HuH-7.5 (cell line): Measurements from ENCODE around the gene WDR5.
A peak's percentile ranks its signal among the peaks of the same experiment; 100 is the strongest.

Experiments used
- DNase-seq: peaks from one replicate; pipeline ENCODE4 v3.0.0; 2011; ENCODE audit warnings: low spot score

Gene WDR5

DNA sequence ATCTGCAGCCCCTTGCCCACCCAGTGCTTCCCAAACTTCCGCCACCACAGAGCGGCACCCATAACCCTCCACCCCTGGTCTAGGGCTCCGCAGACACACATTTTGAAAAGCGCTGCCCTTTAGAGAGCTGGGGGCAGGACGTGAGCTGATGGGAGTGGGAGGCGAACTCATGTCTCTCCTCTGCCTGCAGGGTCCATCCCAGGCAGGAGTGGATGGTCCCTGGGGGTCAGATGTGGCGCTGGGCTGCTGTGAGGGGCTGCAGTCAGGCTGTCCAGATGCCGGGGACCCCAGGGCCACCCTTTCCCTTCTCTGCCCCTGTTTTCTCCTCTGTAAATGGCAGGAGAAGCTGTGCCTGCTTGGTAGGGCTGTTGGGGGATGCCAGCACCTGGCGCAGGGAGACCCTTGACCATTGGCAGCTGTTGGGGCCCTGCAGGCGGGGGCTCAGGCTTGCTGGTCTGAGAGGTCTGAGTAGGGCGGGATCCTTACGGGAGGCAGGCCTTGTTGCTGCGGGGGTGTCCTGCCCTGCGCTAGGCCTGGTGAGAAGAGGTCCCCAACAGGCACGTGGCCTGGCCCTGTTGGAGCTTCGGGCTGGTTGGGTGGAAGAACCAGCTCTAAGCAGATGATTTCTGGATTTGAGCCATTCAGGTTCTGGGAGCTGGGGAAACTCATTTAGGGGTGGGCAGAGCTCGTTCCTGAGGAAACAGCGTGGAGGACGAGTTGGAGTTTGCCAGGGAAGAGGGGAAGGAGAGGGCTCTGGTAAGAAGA is 38.8 kb downstream of the WDR5 start:
- no peak for DNase-seq

DNA sequence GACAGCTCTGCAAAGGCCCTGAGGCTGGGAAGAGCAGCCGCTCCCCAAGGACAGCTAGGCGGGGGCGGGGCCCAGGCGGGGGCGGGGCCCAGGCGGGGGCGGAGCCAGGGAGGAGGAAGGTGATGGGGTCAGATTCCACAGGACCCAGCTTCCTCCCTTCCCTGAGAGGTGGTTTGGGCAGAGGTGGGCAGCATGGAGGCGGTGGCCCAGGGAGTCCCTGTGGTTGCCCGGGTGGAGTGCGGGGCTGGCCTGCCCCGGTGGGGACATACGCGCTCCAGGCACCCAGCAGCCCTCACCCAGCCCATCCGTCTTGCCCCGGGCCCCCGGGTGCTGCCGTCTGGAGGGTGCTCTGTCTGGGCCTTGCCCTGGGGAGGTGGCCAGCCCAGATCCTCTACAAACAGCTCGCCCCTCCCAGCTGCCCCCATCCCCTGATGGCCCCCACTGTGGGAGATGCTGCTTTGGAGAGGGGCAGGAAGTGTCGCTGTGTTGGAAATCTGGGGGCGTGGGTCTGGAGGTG is 39.5 kb downstream of the WDR5 start:
- peak; percentile 89 for DNase-seq

DNA sequence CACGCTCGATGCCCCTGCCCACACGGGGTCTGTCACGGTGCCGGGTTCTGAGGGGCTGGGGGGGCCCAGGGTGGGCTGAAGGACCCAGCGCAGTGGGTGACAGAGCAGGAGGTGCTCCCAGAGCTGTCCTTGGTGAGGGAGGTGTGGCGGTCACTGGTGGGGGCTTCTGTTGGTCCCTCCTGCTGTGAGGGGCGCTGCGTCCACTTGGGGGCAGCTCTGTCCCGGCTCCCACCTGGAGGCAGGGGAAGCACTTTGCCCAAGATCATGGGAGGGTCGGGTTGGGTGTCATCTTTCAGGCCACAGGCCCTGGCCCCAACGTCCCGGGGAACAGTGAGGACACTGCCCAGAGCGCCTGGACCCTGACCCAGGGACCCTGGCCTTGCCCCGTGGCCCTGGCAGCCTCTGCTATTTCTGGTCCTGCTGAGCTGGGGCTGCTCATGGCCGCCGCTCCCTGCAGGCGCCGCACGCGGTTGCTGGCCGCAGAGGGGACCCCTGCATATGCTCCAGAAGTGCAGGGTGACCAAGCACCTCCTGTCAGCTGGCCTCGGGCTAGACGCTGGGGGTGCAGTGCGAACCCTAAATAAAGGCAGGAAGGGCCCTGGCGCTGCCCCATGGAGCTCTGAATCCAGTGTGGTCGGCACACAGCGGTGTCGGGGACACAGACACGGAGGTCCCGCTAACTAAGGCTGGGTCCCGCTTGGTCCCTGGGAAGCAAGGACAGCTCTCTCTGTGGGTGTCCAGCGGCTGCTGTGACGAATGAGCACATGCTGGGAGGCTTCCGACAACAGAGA is 40.1 kb downstream of the WDR5 start:
- DNase-seq: peak; percentile 85

DNA sequence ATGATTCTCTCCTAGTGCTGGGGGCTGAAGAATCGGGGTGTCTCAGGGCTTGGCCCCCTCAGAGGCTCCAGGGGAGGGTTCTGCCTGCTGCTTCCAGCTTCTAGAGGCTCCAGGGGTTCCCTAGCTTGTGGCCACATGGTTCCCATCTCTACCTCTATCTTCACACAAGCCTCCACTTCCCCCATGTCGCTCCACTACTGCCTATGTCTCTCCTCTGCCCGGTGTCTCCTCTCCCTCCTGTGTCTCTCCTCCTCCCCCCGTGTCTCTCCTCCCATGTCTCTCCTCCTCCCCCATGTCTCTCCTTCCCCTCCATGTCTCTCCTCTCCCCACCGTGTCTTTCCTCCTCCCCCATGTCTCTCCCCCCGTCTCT is 40.7 kb downstream of the WDR5 start:
- no peak for DNase-seq

DNA sequence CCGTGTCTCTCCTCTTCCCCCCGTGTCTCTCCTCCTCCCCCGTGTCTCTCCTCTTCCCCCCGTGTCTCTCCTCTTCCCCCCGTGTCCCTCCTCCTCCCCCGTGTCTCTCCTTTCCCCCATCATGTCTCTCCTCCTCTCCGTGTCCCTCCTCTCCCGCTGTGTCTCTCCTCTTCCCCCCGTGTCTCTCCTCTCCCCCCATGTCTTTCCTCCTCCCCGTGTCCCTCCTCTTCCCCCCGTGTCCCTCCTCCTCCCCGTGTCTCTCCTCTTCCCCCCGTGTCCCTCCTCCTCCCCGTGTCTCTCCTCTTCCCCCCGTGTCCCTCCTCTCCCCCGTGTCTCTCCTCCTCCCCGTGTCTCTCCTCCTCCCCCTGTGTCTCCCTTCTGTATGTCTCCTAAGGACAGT is 41.3 kb downstream of the WDR5 start:
- no peak for DNase-seq

DNA sequence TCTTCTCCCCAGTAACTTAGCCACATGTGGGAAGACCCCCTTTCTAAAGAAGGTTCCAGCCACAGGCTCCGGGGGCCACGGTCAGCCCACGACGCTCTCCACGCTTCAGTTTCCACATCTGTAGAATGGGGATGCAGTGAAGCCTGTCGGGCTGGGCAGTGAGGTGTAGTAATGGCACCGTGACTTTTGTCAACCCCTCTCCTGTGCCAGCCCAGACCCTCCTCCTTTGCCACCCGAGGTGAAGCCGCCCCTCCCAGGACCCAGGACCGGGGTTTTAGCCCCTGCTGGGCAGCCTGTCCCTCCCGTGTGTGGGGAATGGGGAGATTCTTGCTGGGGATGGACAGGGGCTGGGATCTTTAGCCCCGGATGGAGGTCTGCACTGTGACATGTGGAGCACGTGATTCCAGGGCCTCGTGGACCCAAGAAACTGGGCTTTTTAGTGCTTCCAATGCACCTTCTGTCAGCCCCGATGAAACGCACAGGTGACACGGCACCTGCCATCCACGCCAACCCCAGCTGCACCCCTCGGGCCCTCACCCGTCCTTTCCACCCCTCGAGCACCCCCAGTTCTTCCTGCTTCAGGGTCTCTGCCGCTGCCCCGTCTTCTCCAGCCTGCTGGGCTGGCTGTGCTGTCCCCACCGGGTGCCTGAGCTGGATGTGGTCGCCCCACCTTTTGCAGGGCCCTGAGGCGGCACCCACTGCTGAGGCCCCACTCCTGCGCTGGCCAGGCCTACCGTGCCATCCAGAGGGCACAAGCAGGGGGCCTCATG is 41.9 kb downstream of the WDR5 start:
- no peak for DNase-seq

DNA sequence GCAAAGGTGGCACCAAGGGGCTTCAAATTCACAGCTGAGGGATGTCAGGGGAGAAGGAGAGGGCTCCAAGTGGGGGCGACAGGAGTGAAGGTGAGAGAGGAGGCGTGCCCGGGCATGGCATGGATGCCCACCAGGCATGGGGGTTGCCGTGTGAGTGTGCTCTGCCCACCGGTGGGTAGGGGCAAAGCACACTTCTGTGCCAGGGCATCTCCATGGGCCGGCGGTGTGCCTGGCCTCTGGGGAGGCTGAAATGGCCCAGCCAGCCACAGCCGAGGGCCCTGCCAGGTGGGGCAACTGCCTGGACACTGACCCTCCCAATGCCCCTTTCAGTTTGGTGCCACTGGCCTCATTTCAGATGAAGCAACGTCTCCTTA is 42.5 kb downstream of the WDR5 start:
- no peak for DNase-seq

DNA sequence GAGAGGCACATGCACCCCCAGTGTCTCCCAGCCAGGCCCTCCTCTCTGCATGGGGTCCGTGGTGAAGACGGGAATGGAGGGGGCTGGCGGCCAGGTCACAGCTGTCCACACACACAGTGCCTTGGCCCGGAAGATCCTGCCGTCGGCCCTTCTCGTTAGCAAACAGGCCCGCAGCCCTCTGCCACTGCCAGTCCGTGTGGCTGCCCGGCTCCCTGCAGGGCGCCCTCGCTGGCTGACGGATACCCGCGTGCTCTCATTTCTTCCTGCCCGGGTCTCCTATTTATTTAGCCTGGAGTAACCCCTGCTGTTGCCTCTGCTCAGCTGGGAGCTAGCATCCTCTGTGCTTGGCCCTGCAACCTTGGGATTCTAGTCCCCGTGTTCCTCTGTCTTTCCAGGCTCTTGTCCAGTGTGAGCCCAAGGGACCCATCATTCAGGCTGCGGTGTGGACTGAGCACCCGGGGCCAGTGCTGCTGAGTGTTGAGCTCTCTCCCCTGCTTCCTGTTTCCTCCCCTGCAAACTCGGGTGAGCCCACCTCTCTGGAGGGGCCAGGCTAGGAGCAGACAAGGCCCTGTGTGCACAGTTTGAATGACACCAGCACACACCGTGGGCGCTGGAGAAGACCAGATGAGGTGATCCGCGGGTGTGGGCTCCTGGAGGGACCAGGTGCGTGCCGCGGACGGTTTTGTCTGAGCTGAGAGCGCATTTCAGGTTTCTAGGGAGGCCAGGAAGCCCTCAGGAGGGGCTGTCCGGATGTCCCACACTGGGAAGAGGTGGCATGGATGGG is 43.1 kb downstream of the WDR5 start:
- peak; percentile 53 for DNase-seq

DNA sequence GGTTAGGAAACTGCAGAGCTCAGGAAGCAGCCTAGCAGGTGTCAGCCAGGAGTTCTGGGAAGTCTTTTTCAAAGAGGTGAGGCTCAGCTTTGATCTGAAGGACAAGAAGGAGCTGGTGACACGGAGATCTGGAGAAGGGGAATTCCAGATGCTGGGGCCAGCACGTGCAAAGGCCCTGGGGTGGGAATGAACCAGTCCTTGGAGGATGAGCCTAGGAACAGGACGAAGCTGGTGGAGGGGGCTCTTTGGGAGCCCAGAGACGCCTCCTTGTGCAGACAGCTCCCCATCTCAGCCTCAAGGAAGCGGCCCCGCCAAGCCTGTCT is 43.7 kb downstream of the WDR5 start:
- no peak for DNase-seq

DNA sequence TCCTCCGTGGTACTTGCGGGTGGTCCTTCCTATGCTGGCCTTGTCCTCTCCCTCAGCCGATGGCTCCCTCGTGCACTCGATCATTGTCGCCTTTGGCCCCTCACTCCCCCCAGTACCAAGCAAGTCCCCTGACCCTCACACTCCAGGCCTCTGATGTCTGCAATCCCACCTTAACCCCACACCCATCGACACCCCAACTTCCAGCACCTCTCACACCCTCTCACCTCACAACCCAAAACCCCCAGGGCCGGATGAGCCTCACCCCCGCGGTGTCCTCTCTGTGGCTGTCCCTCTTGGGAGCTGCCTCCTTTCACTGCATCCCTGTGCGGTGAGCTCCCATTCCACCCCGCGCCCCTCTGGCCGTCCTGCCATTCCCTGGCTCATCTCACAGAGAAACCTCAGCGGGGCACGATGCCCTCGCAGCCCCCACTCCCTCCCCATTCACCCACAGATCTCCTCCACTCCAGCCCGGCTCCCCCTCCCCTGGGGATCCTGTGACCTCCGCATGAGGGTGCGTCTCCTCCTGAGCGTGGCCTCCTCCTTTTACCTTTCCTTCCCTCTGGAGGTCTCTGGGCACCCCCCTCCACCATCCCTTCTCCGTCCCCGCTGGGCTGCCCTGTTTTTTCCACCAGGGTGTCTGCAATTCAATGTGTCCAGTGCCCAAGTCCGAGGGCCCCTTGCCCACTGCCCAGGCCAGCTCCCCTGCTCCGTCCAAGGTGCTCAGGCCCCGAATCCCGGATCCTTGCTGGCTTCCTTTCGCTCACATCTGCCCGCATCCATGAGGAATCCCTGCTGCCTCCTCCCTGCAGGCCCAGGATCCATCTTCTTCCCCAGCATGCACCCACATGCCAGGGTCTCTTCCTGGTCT is 44.3 kb downstream of the WDR5 start:
- DNase-seq: no peak

DNA sequence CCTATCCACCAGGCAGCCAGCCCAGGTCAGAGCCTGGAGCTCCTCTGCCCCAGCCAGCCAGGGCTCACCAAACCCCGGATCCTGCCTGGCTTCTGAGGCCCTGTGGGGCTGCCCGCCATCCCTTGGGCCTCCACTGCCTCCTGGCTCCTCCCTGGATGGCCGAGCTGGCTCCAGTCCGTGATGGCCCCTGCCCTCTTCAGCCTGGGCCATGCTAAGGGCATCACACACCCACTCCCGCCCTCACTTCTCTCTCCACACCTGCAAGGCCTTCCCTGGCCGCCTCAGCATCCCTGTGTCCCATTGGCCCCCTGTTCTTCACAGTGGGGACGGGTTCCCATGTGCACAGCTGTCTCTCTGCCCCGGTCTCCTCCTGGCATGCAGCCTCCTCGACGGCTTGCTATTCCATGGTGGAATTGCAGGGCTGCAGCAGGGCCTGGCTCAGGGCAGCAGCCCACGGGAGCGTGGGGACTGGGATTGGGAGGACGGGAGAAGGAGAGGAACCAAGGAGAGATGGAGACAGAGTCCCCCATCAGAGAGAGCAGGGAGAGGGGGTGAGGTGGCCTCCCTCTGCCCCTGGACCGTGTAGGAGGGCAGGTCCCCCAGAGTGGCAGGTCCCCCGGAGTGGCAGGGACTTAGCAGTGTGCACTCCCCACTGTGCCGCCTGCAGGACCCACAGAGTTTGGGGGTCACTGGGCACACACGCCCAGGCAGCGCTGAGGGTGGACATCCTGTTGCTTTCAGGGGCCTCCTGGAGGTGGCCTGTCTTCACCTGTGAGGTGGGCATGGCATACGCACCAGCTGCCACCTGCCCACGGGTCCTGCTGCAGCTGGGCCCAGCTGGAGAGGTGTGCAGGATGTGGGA is 45.1 kb downstream of the WDR5 start:
- no peak for DNase-seq

DNA sequence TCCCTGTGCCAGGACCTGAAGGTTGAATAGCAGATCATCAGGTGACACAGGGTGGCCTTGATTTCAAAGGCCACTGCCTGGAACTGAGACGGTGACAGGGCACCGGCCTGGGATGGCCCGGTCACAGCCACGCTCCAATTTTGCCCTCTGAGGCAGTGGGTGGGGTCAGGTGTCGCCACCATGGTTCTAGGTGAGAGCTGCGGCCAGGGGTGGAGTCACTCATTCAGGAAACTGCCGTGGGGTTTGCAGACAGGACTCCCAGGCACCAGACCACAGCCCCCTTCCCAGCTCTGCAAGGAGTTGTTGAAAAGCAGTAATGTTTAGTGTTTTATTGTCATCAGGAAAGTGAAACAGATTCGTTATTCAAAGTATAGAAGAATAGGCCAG is 45.8 kb downstream of the WDR5 start:
- DNase-seq: no peak

DNA sequence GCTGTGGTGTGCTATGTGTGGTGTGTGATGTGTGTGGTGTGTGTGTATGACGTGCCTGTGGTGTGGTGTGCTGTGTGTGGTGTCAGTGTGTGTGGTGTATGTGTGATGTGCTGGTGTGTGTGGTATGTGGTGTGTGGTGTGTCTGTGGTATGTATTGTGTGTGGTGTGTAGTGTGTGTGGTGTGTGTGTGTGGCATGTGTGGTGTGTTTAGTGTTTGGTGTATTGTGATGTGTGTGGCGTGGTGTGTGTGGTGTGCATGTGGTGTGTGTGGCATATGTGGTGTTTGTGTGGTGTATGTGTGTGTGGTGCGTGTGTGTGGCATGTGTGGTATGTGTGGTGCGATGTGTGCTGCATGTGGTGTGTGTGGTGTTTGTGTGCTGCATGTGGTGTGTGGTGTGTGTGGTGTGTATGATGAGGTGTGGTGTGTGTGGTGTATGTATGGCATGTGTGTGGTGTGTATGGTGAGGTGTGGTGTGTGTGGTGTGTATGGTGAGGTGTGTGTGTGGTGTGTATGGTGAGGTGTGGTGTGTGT is 46.7 kb downstream of the WDR5 start:
- DNase-seq: no peak

DNA sequence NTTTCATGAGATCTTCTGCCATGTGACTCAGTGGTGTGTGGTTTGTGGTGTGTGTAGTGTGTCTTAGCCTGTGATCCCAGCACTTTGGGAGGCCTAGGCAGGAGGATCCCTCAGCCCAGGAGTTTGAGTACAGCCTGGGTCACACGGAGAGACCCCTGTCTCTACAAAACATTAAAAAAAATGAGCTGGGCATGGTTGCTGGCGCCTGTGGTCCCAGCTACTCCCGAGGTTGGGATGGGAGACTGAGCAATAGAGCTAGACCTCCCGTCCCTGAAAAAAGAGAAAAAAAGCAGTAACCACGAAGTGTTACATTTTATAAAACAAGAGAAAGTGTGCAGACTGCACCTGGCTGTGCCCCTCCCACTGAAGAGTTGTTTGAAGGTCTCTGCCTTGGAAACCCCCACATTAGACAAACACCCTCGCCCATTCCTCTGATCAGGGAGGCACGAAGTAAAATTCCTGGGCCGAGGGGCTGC is 49.7 kb downstream of the WDR5 start:
- no peak for DNase-seq

DNA sequence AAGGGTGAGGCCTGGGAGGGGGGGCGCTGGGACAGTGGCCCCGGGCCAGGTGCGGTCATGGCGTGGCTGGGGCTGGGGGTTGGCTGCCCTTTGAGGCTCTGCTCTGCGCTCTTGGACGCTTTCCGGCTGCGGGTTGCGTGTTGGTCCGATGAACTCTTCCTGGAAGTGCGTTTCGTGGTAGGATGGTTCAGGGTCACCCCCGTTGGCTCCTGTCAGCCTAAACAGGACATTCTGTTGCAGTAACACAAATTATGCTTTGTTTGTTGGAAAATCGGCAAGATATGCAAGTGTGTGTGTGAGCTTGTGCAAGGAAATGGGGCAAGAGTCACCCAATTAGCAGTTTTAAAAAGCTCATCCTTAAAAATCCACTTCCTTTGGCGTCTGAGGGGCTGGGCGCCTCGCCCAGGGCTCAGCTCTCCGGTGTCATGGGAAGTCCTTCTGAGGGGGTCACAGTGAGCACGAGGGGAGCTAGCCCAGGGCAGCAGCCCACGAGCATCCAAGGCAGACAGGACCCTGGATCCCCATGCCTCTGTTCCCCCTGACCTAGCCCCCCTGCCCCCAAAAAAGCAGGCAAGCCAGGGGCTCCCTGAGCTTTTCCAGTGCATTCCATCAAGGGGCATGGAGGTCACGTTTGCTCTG is 50.7 kb downstream of the WDR5 start:
- DNase-seq: no peak

DNA sequence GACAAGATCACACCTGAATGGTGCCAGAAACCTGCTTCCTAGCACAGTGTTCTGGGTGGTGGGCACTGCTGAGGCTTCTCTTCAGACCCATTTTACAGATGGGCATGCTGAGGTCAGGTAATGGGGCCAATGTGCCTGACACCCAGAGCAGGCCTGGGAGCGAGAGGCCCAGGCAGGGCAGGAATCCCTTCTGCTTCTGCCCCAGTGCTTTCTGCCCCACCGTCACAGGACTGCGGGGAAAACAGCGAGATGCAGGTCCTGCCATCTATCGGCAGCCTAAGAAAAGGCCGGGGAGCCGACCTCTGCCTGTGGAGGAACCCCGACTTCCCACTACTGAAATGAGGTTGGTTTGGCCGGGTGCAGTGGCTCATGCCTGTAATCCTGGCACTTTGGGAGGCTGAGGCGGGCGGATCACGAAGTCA is 51.2 kb downstream of the WDR5 start:
- no peak for DNase-seq

DNA sequence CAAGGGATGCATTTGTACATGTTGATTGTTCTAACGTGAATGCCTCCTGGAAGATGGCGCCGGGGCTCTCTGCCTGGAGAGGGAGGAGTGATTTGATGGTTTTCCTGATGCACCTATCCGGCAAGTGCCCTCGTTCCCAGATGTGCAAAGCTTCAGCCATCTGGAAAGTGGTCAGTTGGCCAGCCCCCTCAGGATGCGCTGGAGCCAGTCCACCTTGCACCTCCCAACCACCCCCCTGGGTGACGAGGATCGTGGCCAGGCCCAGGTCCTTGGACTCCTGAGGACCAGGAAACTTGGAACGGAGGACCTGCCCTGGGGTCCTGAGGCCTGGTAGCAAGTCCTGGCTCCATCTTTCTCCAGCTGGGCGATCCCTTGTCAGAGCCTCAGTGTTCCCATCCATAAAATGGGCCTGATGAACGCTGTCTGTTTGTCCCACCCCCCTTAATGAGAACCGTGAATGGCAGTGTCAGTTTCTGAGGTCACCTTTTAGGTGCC is 52.1 kb downstream of the WDR5 start:
- no peak for DNase-seq

DNA sequence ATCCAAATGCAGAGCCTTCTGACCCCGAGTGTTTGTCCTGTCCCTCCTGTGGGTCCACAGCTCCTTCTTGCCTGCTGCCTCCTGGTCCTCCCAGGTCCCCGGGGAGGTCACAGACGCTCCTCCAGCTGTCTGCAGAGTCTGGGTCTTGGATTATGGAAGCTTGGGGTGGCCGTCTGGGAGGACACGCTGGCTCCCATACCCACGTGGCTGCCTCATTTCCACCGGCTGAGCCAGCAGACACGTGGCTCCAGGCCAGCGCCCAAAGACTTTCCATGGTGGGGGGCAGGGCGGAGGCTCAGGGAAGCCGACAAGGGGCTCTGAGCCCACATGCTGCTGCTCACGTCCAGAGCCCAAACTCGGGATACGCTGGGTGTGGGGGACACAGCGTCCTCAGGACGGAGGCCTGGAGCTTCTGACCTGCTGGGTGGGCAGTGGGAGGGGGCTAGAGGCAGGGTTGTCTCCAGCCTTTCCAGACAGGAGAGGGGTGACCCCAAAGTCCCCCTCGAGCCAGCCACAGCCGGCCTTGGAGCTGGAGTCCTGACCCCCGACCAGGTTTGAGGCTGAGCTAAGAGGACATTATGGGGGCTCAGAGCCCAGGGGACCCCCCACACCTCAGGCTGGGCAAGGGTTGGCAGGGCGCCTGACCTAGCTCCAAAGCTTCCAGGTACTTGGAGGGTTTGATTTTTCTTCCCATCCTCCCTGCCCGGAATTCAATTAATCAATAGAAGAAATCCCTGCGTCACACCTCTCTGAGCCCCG is 52.7 kb downstream of the WDR5 start:
- DNase-seq: no peak
